ENCODE data around the gene IPCEF1.

The IPCEF1 gene

GRCh38 chr6:154233383-154233782 lies 123.2 kb downstream of the IPCEF1 start:
- H3K27ac ChIP-seq (ENCODE audit: low read depth, low read length), result no peak overlapping the region
- H3K4me3 ChIP-seq (ENCODE audit: low read length), result no peak overlapping the region
- H3K36me3 ChIP-seq (ENCODE audit: control insufficient read depth, insufficient read depth, low read length), result no peaks in the 10 kb centered on the region
- H3K4me1 ChIP-seq (ENCODE audit: control insufficient read depth, insufficient read depth, low read length), result no peaks in the 10 kb centered on the region
- no peak overlapping the region for H3K9ac ChIP-seq (ENCODE audit: low read length)
- no peaks in the 10 kb centered on the region for H3K27me3 ChIP-seq (ENCODE audit: control insufficient read depth, insufficient read depth, low read length)

DNA sequence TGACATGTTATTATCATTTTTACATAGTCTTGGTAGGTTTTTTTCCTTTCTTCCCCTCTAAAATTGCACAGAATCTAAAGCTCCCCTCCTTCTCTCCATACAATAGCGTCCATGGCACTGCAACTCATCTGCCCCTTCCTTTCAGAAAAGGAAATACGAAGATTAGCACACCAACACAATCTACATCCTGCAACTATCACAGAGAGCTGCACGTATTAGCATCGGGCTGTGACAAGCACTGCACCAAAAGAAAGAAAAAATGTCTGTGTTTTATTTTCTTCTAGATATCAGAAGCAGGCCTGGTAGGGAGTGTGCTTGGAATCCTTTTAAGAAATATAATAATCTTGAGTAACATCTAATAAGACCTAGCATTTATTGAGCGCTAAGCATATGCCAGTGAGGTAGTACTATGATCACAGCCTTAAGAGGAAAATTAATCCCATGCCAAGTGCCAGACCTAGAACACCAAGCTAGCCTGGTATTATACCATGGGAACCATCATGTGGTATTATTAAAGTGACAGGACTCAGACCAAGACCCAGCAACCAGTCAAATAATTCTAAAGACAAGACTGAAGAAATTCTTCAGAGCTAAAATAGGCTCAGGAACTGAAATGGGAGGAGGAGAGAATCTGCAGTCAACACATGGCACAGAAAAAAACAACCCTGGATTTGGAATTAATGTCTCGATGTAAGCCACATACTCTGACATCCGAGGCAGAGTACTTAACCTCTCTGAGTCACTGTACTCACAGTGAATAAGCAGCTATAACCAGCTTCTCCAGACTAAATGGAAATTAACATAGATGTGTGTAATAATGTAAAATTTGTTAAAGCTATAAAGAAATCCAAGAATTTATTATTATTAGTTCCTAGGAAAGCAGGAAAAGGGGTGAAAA lies 124.3 kb downstream of the IPCEF1 start:
- Histone ChIP-seq H3K4me3 (ENCODE audit: low read length) (no peak overlapping the region), H3K4me1 (ENCODE audit: control insufficient read depth, insufficient read depth, low read length) (no peaks in the 10 kb centered on the region), H3K27ac (ENCODE audit: low read depth, low read length) (no peak overlapping the region), H3K9ac (ENCODE audit: low read length) (no peak overlapping the region), H3K27me3 (ENCODE audit: control insufficient read depth, insufficient read depth, low read length) (no peaks in the 10 kb centered on the region), H3K36me3 (ENCODE audit: control insufficient read depth, insufficient read depth, low read length) (no peaks in the 10 kb centered on the region)

GRCh38 chr6:154230910-154231595 lies 125.5 kb downstream of the IPCEF1 start:
- H3K27ac ChIP-seq (ENCODE audit: low read depth, low read length), result no peak overlapping the region
- no peaks in the 10 kb centered on the region for H3K27me3 ChIP-seq (ENCODE audit: control insufficient read depth, insufficient read depth, low read length)
- no peak overlapping the region for H3K4me3 ChIP-seq (ENCODE audit: low read length)
- H3K9ac ChIP-seq (ENCODE audit: low read length), result no peak overlapping the region
- H3K36me3 ChIP-seq (ENCODE audit: control insufficient read depth, insufficient read depth, low read length), result no peaks in the 10 kb centered on the region
- no peaks in the 10 kb centered on the region for H3K4me1 ChIP-seq (ENCODE audit: control insufficient read depth, insufficient read depth, low read length)

- no peak overlapping the region for H3K27ac ChIP-seq (ENCODE audit: low read depth, low read length)
- no peaks in the 10 kb centered on the region for H3K27me3 ChIP-seq (ENCODE audit: control insufficient read depth, insufficient read depth, low read length)
- no peaks in the 10 kb centered on the region for H3K36me3 ChIP-seq (ENCODE audit: control insufficient read depth, insufficient read depth, low read length)
- H3K4me1 ChIP-seq (ENCODE audit: control insufficient read depth, insufficient read depth, low read length), result no peaks in the 10 kb centered on the region
- H3K4me3 ChIP-seq (ENCODE audit: low read length), result no peak overlapping the region
- H3K9ac ChIP-seq (ENCODE audit: low read length), result no peak overlapping the region
Observed at GRCh38 chr6:154230393-154230792, 126.2 kb downstream of the IPCEF1 start.

DNA sequence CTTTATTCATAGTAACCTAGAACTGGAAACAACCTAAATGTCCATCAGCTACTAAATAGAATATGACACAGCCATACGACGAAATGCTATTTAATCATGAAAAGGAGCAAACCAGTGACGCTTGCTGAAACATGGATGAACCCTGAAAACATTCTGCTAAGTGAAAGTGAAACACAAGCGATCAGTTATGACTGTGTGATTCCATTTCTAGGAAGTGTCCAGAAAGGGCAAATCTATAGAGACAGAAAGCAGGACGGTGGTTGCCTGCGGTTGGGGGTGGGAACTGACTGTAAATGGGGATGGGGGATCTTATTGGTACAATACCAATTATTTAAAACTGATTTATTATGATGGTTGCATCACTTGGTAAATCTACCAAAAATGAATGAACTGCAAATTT lies 126.8 kb downstream of the IPCEF1 start:
- Histone ChIP-seq H3K36me3 (ENCODE audit: control insufficient read depth, insufficient read depth, low read length) (no peaks in the 10 kb centered on the region), H3K9ac (ENCODE audit: low read length) (no peak overlapping the region), H3K4me1 (ENCODE audit: control insufficient read depth, insufficient read depth, low read length) (no peaks in the 10 kb centered on the region), H3K27ac (ENCODE audit: low read depth, low read length) (no peak overlapping the region), H3K27me3 (ENCODE audit: control insufficient read depth, insufficient read depth, low read length) (no peaks in the 10 kb centered on the region), H3K4me3 (ENCODE audit: low read length) (no peak overlapping the region)

DNA sequence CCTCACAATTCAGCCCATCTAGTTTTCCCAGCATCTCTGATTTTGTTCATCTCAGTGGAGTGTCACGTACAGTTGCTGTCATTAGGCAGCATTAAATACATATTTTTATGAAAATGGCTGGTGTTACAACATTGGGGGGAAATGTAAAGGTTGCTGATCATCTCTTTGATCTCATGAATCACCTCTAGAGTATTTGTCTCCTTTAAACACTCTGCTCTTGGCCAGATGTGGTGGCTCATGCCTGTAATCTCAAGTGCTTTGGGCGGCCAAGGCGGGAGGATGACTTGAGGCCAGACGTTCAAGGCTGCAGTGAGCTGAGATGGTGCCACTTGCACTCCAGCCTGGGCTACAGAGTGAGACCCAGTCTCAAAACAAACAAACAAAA lies 128.1 kb downstream of the IPCEF1 start:
- Histone ChIP-seq H3K9ac (ENCODE audit: low read length) (no peak overlapping the region), H3K4me3 (ENCODE audit: low read length) (no peak overlapping the region), H3K36me3 (ENCODE audit: control insufficient read depth, insufficient read depth, low read length) (no peaks in the 10 kb centered on the region), H3K4me1 (ENCODE audit: control insufficient read depth, insufficient read depth, low read length) (no peaks in the 10 kb centered on the region), H3K27ac (ENCODE audit: low read depth, low read length) (no peak overlapping the region), H3K27me3 (ENCODE audit: control insufficient read depth, insufficient read depth, low read length) (no peaks in the 10 kb centered on the region)

GRCh38 chr6:154227862-154228520 lies 128.6 kb downstream of the IPCEF1 start:
- Histone ChIP-seq H3K27ac (ENCODE audit: low read depth, low read length) (no peak overlapping the region), H3K36me3 (ENCODE audit: control insufficient read depth, insufficient read depth, low read length) (no peaks in the 10 kb centered on the region), H3K27me3 (ENCODE audit: control insufficient read depth, insufficient read depth, low read length) (no peaks in the 10 kb centered on the region), H3K4me1 (ENCODE audit: control insufficient read depth, insufficient read depth, low read length) (no peaks in the 10 kb centered on the region), H3K9ac (ENCODE audit: low read length) (no peak overlapping the region), H3K4me3 (ENCODE audit: low read length) (no peak overlapping the region)

DNA sequence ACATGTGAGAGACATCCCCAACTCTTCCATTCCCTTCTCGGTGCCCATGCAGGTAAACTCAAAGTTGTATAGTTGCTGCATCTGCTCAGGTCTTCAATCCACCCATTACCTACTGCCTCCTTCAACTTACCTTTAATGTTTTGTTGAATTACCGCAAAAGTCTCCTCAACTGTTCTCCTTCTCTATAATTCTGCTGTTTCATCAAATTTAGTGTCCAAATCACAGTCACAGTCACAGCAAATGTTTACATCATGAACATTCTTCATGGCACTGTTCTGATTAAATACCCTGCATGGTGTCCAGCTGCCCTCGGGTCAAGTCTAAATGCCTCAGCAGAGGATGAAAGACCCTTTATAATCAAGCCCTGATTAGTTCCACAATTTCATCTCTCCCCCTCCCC lies 130.1 kb downstream of the IPCEF1 start:
- Histone ChIP-seq H3K4me3 (ENCODE audit: low read length) (no peak overlapping the region), H3K9ac (ENCODE audit: low read length) (no peak overlapping the region), H3K4me1 (ENCODE audit: control insufficient read depth, insufficient read depth, low read length) (no peaks in the 10 kb centered on the region), H3K27ac (ENCODE audit: low read depth, low read length) (no peak overlapping the region), H3K27me3 (ENCODE audit: control insufficient read depth, insufficient read depth, low read length) (no peaks in the 10 kb centered on the region), H3K36me3 (ENCODE audit: control insufficient read depth, insufficient read depth, low read length) (no peaks in the 10 kb centered on the region)

DNA sequence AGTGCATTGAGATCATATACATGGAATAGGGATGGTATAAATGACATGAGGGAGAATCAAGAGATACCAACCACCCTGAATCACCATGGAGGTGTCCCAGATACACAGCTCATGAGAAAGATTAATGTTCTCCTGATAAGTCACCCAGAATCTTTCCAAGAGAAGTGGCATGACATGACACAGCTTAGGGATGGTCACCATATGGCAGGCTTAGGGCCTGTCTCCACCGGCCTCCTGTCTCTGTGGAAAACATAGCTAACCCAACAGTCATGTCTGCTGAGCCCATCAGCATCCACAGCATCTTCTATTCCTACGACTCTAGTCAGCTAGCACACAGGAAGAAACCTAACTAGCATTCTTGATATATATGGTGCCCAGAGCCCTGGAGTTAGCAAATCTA lies 133.3 kb downstream of the IPCEF1 start:
- Histone ChIP-seq H3K9ac (ENCODE audit: low read length) (no peak overlapping the region), H3K36me3 (ENCODE audit: control insufficient read depth, insufficient read depth, low read length) (no peaks in the 10 kb centered on the region), H3K4me3 (ENCODE audit: low read length) (no peak overlapping the region), H3K27me3 (ENCODE audit: control insufficient read depth, insufficient read depth, low read length) (no peaks in the 10 kb centered on the region), H3K4me1 (ENCODE audit: control insufficient read depth, insufficient read depth, low read length) (no peaks in the 10 kb centered on the region), H3K27ac (ENCODE audit: low read depth, low read length) (no peak overlapping the region)

- H3K4me3 ChIP-seq (ENCODE audit: low read length), result no peak overlapping the region
- no peak overlapping the region for H3K27ac ChIP-seq (ENCODE audit: low read depth, low read length)
- no peaks in the 10 kb centered on the region for H3K4me1 ChIP-seq (ENCODE audit: control insufficient read depth, insufficient read depth, low read length)
- H3K36me3 ChIP-seq (ENCODE audit: control insufficient read depth, insufficient read depth, low read length), result no peaks in the 10 kb centered on the region
- no peak overlapping the region for H3K9ac ChIP-seq (ENCODE audit: low read length)
- no peaks in the 10 kb centered on the region for H3K27me3 ChIP-seq (ENCODE audit: control insufficient read depth, insufficient read depth, low read length)
Observed at GRCh38 chr6:154222716-154223115, 133.9 kb downstream of the IPCEF1 start.

DNA sequence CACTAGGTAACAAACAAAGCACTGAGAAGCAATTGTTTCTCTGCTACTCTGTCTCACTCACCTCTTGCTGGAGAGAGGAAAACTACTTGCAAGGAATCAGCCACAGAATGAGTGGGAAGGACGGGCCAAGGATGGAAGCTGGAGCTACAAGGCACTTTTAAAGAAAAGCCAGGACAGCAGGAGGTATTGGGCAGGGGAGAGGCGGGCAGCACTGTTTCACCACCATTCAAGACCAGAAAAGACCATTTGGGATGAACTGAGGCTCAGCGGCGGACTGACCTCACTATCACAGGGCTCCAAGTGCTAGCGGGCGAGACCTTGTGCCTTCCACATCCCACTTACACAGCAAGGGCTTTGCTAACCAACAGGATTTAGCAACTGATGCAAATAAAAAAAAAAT lies 137.4 kb downstream of the IPCEF1 start:
- Histone ChIP-seq H3K36me3 (ENCODE audit: control insufficient read depth, insufficient read depth, low read length) (no peaks in the 10 kb centered on the region), H3K4me3 (ENCODE audit: low read length) (no peak overlapping the region), H3K9ac (ENCODE audit: low read length) (no peak overlapping the region), H3K27ac (ENCODE audit: low read depth, low read length) (no peak overlapping the region), H3K4me1 (ENCODE audit: control insufficient read depth, insufficient read depth, low read length) (no peaks in the 10 kb centered on the region), H3K27me3 (ENCODE audit: control insufficient read depth, insufficient read depth, low read length) (no peaks in the 10 kb centered on the region)

GRCh38 chr6:154218787-154219186 lies 137.8 kb downstream of the IPCEF1 start:
- Histone ChIP-seq H3K36me3 (ENCODE audit: control insufficient read depth, insufficient read depth, low read length) (no peaks in the 10 kb centered on the region), H3K27me3 (ENCODE audit: control insufficient read depth, insufficient read depth, low read length) (no peaks in the 10 kb centered on the region), H3K9ac (ENCODE audit: low read length) (no peak overlapping the region), H3K4me3 (ENCODE audit: low read length) (no peak overlapping the region), H3K4me1 (ENCODE audit: control insufficient read depth, insufficient read depth, low read length) (no peaks in the 10 kb centered on the region), H3K27ac (ENCODE audit: low read depth, low read length) (no peak overlapping the region)
